DMS153 treated with DMSO at 0.1 percent for 48 hours (cell line): ENCODE results near the gene ATP1B2.
A peak's percentile ranks its signal among the peaks of the same experiment; 100 is the strongest.
"Not testable (repeated sequence)": the region's sequence is repeated elsewhere in the genome, so short reads cannot be mapped to it uniquely, and the experiment has no call there.

Experiments
- DNase-seq: peaks from one replicate; lab custom pipeline; 2025; ENCODE audit not compliant: unreplicated experiment; lab: John Stamatoyannopoulos, UW

Gene ATP1B2

GRCh38 chr17:7650509-7651096 lies at the start of gene ATP1B2:
TSS of gene ATP1B2 (plus strand) at chr17:7650926. CDS start at chr17:7651519, 593 bp downstream.
- no peak for DNase-seq

- no peak for DNase-seq
Measured at GRCh38 chr17:7606280-7606679, 44.4 kb upstream of the ATP1B2 start.

- DNase-seq, result no peak
Measured at GRCh38 chr17:7610641-7611040, 40.1 kb upstream of the ATP1B2 start.

GRCh38 chr17:7611635-7612293 lies 39.0 kb upstream of the ATP1B2 start:
- no peak for DNase-seq

GRCh38 chr17:7612294-7612640 lies 38.5 kb upstream of the ATP1B2 start:
- no peak for DNase-seq

- DNase-seq, result no peak
Measured at GRCh38 chr17:7613769-7614424, 36.8 kb upstream of the ATP1B2 start.

- peak; percentile 93 for DNase-seq
Measured at GRCh38 chr17:7614425-7615264, 36.1 kb upstream of the ATP1B2 start, which contains the start of gene FXR2. TSS of gene FXR2 (minus strand) at chr17:7614897. CDS start at chr17:7614532, 365 bp downstream.

- no peak for DNase-seq
Measured at GRCh38 chr17:7615265-7615747, 35.4 kb upstream of the ATP1B2 start.

GRCh38 chr17:7618608-7619007 lies 32.1 kb upstream of the ATP1B2 start:
- DNase-seq, result no peak

- DNase-seq, result no peak
Measured at GRCh38 chr17:7620835-7621234, 29.9 kb upstream of the ATP1B2 start.

GRCh38 chr17:7623661-7624060 lies 27.1 kb upstream of the ATP1B2 start:
- no peak for DNase-seq

GRCh38 chr17:7625749-7626148 lies 25.0 kb upstream of the ATP1B2 start:
- not testable (repeated sequence) for DNase-seq

GRCh38 chr17:7626307-7626706 lies 24.4 kb upstream of the ATP1B2 start:
- no peak for DNase-seq

- no peak for DNase-seq
Measured at GRCh38 chr17:7626956-7627249, 23.8 kb upstream of the ATP1B2 start.

- peak; percentile 31 for DNase-seq
Measured at GRCh38 chr17:7627250-7628121, 23.2 kb upstream of the ATP1B2 start, which contains the start of gene SAT2. TSS of gene SAT2 (minus strand) at chr17:7627821. CDS start at chr17:7627635, 186 bp downstream.

GRCh38 chr17:7629939-7630571 lies 20.7 kb upstream of the ATP1B2 start, which contains the start of gene SHBG:
TSS of gene SHBG (plus strand) at chr17:7630135. CDS start at chr17:7630173, 38 bp downstream.
- DNase-seq, result no peak

- DNase-seq, result no peak
Measured at GRCh38 chr17:7631398-7632380, 19.0 kb upstream of the ATP1B2 start.

GRCh38 chr17:7632492-7632894 lies 18.2 kb upstream of the ATP1B2 start:
- DNase-seq, result no peak

GRCh38 chr17:7633093-7633492 lies 17.6 kb upstream of the ATP1B2 start:
- DNase-seq, result no peak
